Endodermal cell (in vitro differentiated cells): ENCODE data around the gene DTNB. TPM values are rescaled to one million over a fixed set of nuclear protein-coding genes. Genes with fewer than 3 reads are reported as not detected.

Source experiments
- DNase-seq: peaks from one replicate; pipeline ENCODE4 v3.0.0-alpha.2; 2017
- H3K27ac ChIP-seq: 2 replicates; pipeline ENCODE4 v1.5.1; 2013; ENCODE audit warnings: mild to moderate bottlenecking, low read depth, low read length, moderate library complexity
- H3K27me3 ChIP-seq: 2 replicates; pipeline ENCODE4 v1.6.1; 2013; ENCODE audit warnings: mild to moderate bottlenecking, low read length, moderate library complexity; ENCODE audit not compliant: insufficient read depth, control insufficient read depth, poor library complexity, severe bottlenecking
- H3K36me3 ChIP-seq: 2 replicates; pipeline ENCODE4 v1.7.0; 2013; ENCODE audit warnings: mild to moderate bottlenecking, low read length, moderate library complexity; ENCODE audit not compliant: control insufficient read depth, insufficient read depth
- H3K4me1 ChIP-seq: one replicate; pipeline ENCODE4 v1.7.0; 2013; ENCODE audit warnings: low read length; ENCODE audit not compliant: control insufficient read depth, insufficient read depth
- H3K4me3 ChIP-seq: 2 replicates; pipeline ENCODE4 v1.5.1; 2013; ENCODE audit warnings: mild to moderate bottlenecking, low read length, moderate library complexity
- H3K9ac ChIP-seq: 2 replicates; pipeline ENCODE4 v1.6.1; 2013; ENCODE audit warnings: mild to moderate bottlenecking, low read length, moderate library complexity; ENCODE audit not compliant: poor library complexity, severe bottlenecking; ENCODE audit errors: extremely low read depth
- H3K9me3 ChIP-seq: 2 replicates; pipeline ENCODE4 v1.6.1; 2013; ENCODE audit warnings: mild to moderate bottlenecking, low read length, moderate library complexity; ENCODE audit not compliant: control insufficient read depth
- H3K27ac Mint-ChIP-seq: 2 replicates; pipeline ENCODE4 v1.8.0; 2020; ENCODE audit warnings: mixed read lengths
- H3K27me3 Mint-ChIP-seq: 2 replicates; pipeline ENCODE4 v1.8.0; 2021; ENCODE audit warnings: mild to moderate bottlenecking, mixed read lengths; ENCODE audit not compliant: insufficient read depth
- H3K36me3 Mint-ChIP-seq: 2 replicates; pipeline ENCODE4 v1.8.0; 2020; ENCODE audit warnings: low read depth, mixed read lengths
- H3K4me1 Mint-ChIP-seq: 2 replicates; pipeline ENCODE4 v1.8.0; 2020; ENCODE audit warnings: mixed read lengths
- H3K4me3 Mint-ChIP-seq: 2 replicates; pipeline ENCODE4 v1.8.0; 2020; ENCODE audit warnings: mild to moderate bottlenecking, moderate library complexity, mixed read lengths
- H3K9me3 Mint-ChIP-seq: 2 replicates; pipeline ENCODE4 v1.8.0; 2020; ENCODE audit warnings: mild to moderate bottlenecking, mixed read lengths
- CTCF ChIP-seq: fragments of 200-600 bp; sonication (generic); conservative IDR thresholded peaks from 2 replicates; pipeline ENCODE4 v1.5.0; 2021; ENCODE audit warnings: antibody characterized with exemption, mild to moderate bottlenecking
- WGBS, 2 experiments: methylation state at CpG; one replicate each; pipeline versions ENCODE4 v1.1.5 to v1.1.7; 2013; ENCODE audit warnings: missing lambda C conversion rate in 2 of 2, mixed read lengths in 1 of 2; ENCODE audit not compliant: insufficient coverage in 1 of 2, insufficient read length in 1 of 2; 5-methylcytosine and 5-hydroxymethylcytosine counted together
- total RNA-seq, 2 donors: library from RNA; stranded (reverse); fragmentation: NEBNext Ultra II Directional in 1 of 2; extraction: Animal tissue kit (Norgen Biotek cat#: 25700) in 1 of 2; gene quantifications; 2 replicates in 1 of 2; 3 replicates in 1 of 2; pipeline ENCODE4 v1.2.1, GENCODE V29; 2021

Gene DTNB
- total RNA-seq, 2 donors from 2014 or later: 38.8 to 48.7 TPM

GRCh38 chr2:25441353-25441752 is 232.0 kb downstream of the DTNB start:
- TF ChIP-seq CTCF: no peak
- Histone ChIP-seq H3K27me3 (no peaks in the 10 kb centered on the region), H3K4me1 (peaks cover 5% of the 10 kb centered on the region), H3K36me3 (no peaks in the 10 kb centered on the region), H3K4me3 (no peak overlapping the region), H3K9ac (no peak overlapping the region), H3K27ac (no peak overlapping the region), H3K9me3 (no peaks in the 10 kb centered on the region)
- Mint-ChIP-seq H3K4me3 (no peak overlapping the region), H3K27me3 (no peaks in the 10 kb centered on the region), H3K4me1 (peaks cover 6% of the 10 kb centered on the region), H3K36me3 (peaks cover 2% of the 10 kb centered on the region), H3K9me3 (no peaks in the 10 kb centered on the region), H3K27ac (no peak overlapping the region)
- no peak for DNase-seq
- 94 to 100% methylated on average over 3 of the region's 3 CpGs for WGBS, 2 experiments

- H3K36me3 Mint-ChIP-seq: peaks cover 12% of the 10 kb centered on the region
- H3K4me1 Mint-ChIP-seq: no peaks in the 10 kb centered on the region
- Histone ChIP-seq H3K36me3 (peaks cover 7% of the 10 kb centered on the region), H3K27me3 (no peaks in the 10 kb centered on the region), H3K4me3 (no peak overlapping the region), H3K4me1 (no peaks in the 10 kb centered on the region), H3K27ac (no peak overlapping the region), H3K9ac (no peak overlapping the region), H3K9me3 (peaks cover 11% of the 10 kb centered on the region)
- no peak for DNase-seq
- H3K27ac Mint-ChIP-seq: no peak overlapping the region
- no peak for TF ChIP-seq CTCF
- no peak overlapping the region for H3K4me3 Mint-ChIP-seq
- 67 to 94% methylated on average over 1 to 2 of the region's 2 CpGs for WGBS, 2 experiments
- peaks cover 11% of the 10 kb centered on the region for H3K9me3 Mint-ChIP-seq
- no peaks in the 10 kb centered on the region for H3K27me3 Mint-ChIP-seq
Observed at GRCh38 chr2:25438793-25439192, 234.6 kb downstream of the DTNB start.

- Mint-ChIP-seq H3K27me3 (no peaks in the 10 kb centered on the region), H3K36me3 (peaks cover 13% of the 10 kb centered on the region), H3K27ac (no peak overlapping the region), H3K4me1 (no peaks in the 10 kb centered on the region), H3K9me3 (peaks cover 11% of the 10 kb centered on the region), H3K4me3 (no peak overlapping the region)
- no peak for DNase-seq
- H3K9me3 ChIP-seq: peaks cover 11% of the 10 kb centered on the region
- H3K36me3 ChIP-seq: peaks cover 7% of the 10 kb centered on the region
- WGBS, 2 experiments: 93 to 98% methylated on average over 2 to 4 of the region's 4 CpGs
- H3K4me1 ChIP-seq: no peaks in the 10 kb centered on the region
- no peak overlapping the region for H3K4me3 ChIP-seq
- H3K27ac ChIP-seq: no peak overlapping the region
- H3K27me3 ChIP-seq: no peaks in the 10 kb centered on the region
- no peak overlapping the region for H3K9ac ChIP-seq
- TF ChIP-seq CTCF: no peak
Observed at GRCh38 chr2:25437881-25438662, 235.3 kb downstream of the DTNB start.
